Measurements from ENCODE around the gene HUNK.

GRCh38 chr21:31938330-31939301 is 65.8 kb downstream of the HUNK start:
- TF ChIP-seq CTCF (conservative IDR thresholded peaks at IDR 0.05), result no peak
- TF ChIP-seq ZFX (IDR thresholded peaks at IDR 0.05), result no peak

All from C4-2B (cell line).